IPS DF 4.7 (cell line): ENCODE results near the gene USP36.
"Not testable (repeated sequence)": the region's sequence is repeated elsewhere in the genome, so short reads cannot be mapped to it uniquely, and the experiment has no call there.

Experiments used
- DNase-seq: peaks from one replicate; pipeline ENCODE4 v3.0.0-alpha.2; 2013; ENCODE audit warnings: low spot score; ENCODE audit errors: extremely low read depth

USP36 gene

GRCh38 chr17:78872486-78872885 lies 31.9 kb upstream of the USP36 start:
- DNase-seq = no peak

- DNase-seq = no peak
Measured at GRCh38 chr17:78870621-78871020, 30.0 kb upstream of the USP36 start.

GRCh38 chr17:78868391-78868790 lies 27.8 kb upstream of the USP36 start:
- DNase-seq = no peak

- not testable (repeated sequence) for DNase-seq
Measured at GRCh38 chr17:78867046-78867445, 26.4 kb upstream of the USP36 start.

GRCh38 chr17:78865682-78866390 lies 25.2 kb upstream of the USP36 start:
- no peak for DNase-seq

GRCh38 chr17:78864117-78864516 lies 23.5 kb upstream of the USP36 start:
- no peak for DNase-seq

- DNase-seq = no peak
Measured at GRCh38 chr17:78862073-78863023, 21.7 kb upstream of the USP36 start.

- DNase-seq = no peak
Measured at GRCh38 chr17:78861229-78861628, 20.6 kb upstream of the USP36 start.

GRCh38 chr17:78859051-78859450 lies 18.4 kb upstream of the USP36 start:
- DNase-seq = no peak

- no peak for DNase-seq
Measured at GRCh38 chr17:78857266-78857665, 16.7 kb upstream of the USP36 start.

GRCh38 chr17:78855561-78856165 lies 15.0 kb upstream of the USP36 start:
- no peak for DNase-seq

- DNase-seq = no peak
Measured at GRCh38 chr17:78854508-78854907, 13.9 kb upstream of the USP36 start.

GRCh38 chr17:78853926-78854394 lies 13.3 kb upstream of the USP36 start:
- no peak for DNase-seq

- no peak for DNase-seq
Measured at GRCh38 chr17:78852709-78853121, 12.1 kb upstream of the USP36 start.

- no peak for DNase-seq
Measured at GRCh38 chr17:78849026-78849425, 8.4 kb upstream of the USP36 start.

GRCh38 chr17:78847052-78847451 lies 6.4 kb upstream of the USP36 start:
- DNase-seq = no peak

GRCh38 chr17:78844301-78845005 lies 3.8 kb upstream of the USP36 start:
- DNase-seq = no peak

- no peak for DNase-seq
Measured at GRCh38 chr17:78842881-78843565, 2.4 kb upstream of the USP36 start.

- no peak for DNase-seq
Measured at GRCh38 chr17:78840530-78840779, 159 bp downstream of the USP36 start.

GRCh38 chr17:78839762-78840529 lies 668 bp downstream of the USP36 start:
- no peak for DNase-seq
